ENCODE results near the gene ANKRD11. TPM values are rescaled to one million over a fixed set of nuclear protein-coding genes. Genes with fewer than 3 reads are reported as not detected.

The ANKRD11 gene
- polyA plus RNA-seq, 3 donors = 3.2 to 62.4 (median 5.4) TPM

DNA sequence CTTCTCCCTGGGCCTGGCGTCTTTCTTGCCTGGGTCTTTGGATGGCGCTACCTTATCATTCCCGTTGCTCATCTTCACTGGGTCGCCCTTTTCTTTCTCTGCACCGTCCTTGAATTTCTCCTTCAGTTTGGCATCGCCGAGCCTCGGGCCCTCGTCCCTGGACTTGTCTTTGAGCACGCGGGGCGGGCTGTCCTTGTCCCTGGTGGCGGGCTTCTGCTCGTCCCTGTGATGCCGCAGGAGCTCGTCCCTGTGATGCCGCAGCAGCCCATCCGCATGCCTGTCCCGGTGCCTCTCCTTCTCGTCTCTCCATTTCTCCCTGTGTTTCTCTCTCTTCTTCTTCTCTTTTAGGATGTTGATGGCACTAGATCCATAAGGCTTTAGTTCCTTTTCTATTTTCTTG is 208.5 kb downstream of the ANKRD11 start:
- no peak for DNase-seq
- Histone ChIP-seq H3K4me2 (replicated peaks; ENCODE audit: extremely low read depth, low read length, poor library complexity, severe bottlenecking) (no peak overlapping the region), H3K36me3 (replicated peaks in 1 of 2; ENCODE audit: control insufficient read depth in 1 of 2, insufficient read depth in 2 of 2, low read length in 2 of 2) (peaks cover 84 to 94% of the 10 kb centered on the region in 2 donors), H4K20me1 (ENCODE audit: insufficient read depth, low read length) (peaks cover 49% of the 10 kb centered on the region), H3K4me1 (ENCODE audit: control insufficient read depth in 1 of 2, insufficient read depth in 2 of 2, low read length in 2 of 2) (no peaks in the 10 kb centered on the region), H3K27ac (ENCODE audit: low read depth in 1 of 2, low read length in 2 of 2) (no peak overlapping the region), H3K4me3 (replicated peaks in 1 of 3; ENCODE audit: low read depth in 2 of 3, low read length in 3 of 3) (no peak overlapping the region), H3K9me3 (replicated peaks in 1 of 2; ENCODE audit: control insufficient read depth in 1 of 2, insufficient read depth in 1 of 2, low read length in 2 of 2) (no peaks in the 10 kb centered on the region), H3K79me2 (ENCODE audit: insufficient read depth, low read length) (peaks cover 3% of the 10 kb centered on the region), H2AFZ (ENCODE audit: insufficient read depth, low read depth, low read length, poor library complexity, severe bottlenecking) (no peak overlapping the region), H3K9ac (ENCODE audit: insufficient read depth, low read length, poor library complexity, severe bottlenecking) (no peak overlapping the region), H3K27me3 (ENCODE audit: control insufficient read depth in 2 of 2, insufficient read depth in 2 of 2, low read length in 2 of 2) (no peaks in the 10 kb centered on the region)
- Mint-ChIP-seq H3K4me1 (no peaks in the 10 kb centered on the region), H3K27me3 (ENCODE audit: low read depth in 3 of 3) (no peaks in the 10 kb centered on the region), H3K9me3 (no peaks in the 10 kb centered on the region), H3K36me3 (peaks cover 17 to 23% of the 10 kb centered on the region in 2 donors), H3K4me3 (no peak overlapping the region), H3K27ac (no peak overlapping the region)
- TF ChIP-seq CTCF (IDR thresholded peaks at IDR 0.05) = no peak
- WGBS (ENCODE audit: insufficient coverage) = 99% methylated on average over 15 of the region's 20 CpGs
- intact Hi-C loops (cut with micrococcal nuclease) = no loop called here

- Mint-ChIP-seq H3K9me3 (no peaks in the 10 kb centered on the region), H3K27ac (peak overlapping the region in 1 of 7 donors; percentile 72), H3K27me3 (ENCODE audit: low read depth in 3 of 3) (no peaks in the 10 kb centered on the region), H3K36me3 (peaks cover 15 to 25% of the 10 kb centered on the region in 2 donors), H3K4me3 (no peak overlapping the region), H3K4me1 (no peaks in the 10 kb centered on the region)
- no peak overlapping the region for H3K9ac ChIP-seq (ENCODE audit: insufficient read depth, low read length, poor library complexity, severe bottlenecking)
- H3K9me3 ChIP-seq (replicated peaks in 1 of 2; ENCODE audit: control insufficient read depth in 1 of 2, insufficient read depth in 1 of 2, low read length in 2 of 2) = no peaks in the 10 kb centered on the region
- no peak overlapping the region for H3K27ac ChIP-seq (ENCODE audit: low read depth in 1 of 2, low read length in 2 of 2)
- no peak overlapping the region for H2AFZ ChIP-seq (ENCODE audit: insufficient read depth, low read depth, low read length, poor library complexity, severe bottlenecking)
- H3K4me3 ChIP-seq (replicated peaks in 1 of 3; ENCODE audit: low read depth in 2 of 3, low read length in 3 of 3) = no peak overlapping the region
- TF ChIP-seq CTCF (IDR thresholded peaks at IDR 0.05) = no peak
- 98% methylated on average over 28 of the region's 28 CpGs for WGBS (ENCODE audit: insufficient coverage)
- H3K36me3 ChIP-seq (replicated peaks in 1 of 2; ENCODE audit: control insufficient read depth in 1 of 2, insufficient read depth in 2 of 2, low read length in 2 of 2) = peaks cover 80 to 93% of the 10 kb centered on the region in 2 donors
- H3K79me2 ChIP-seq (ENCODE audit: insufficient read depth, low read length) = peaks cover 3% of the 10 kb centered on the region
- no peak overlapping the region for H3K4me2 ChIP-seq (replicated peaks; ENCODE audit: extremely low read depth, low read length, poor library complexity, severe bottlenecking)
- DNase-seq = no peak
- H4K20me1 ChIP-seq (ENCODE audit: insufficient read depth, low read length) = peaks cover 48% of the 10 kb centered on the region
- intact Hi-C loops (cut with micrococcal nuclease) = no loop called here
- no peaks in the 10 kb centered on the region for H3K27me3 ChIP-seq (ENCODE audit: control insufficient read depth in 2 of 2, insufficient read depth in 2 of 2, low read length in 2 of 2)
- H3K4me1 ChIP-seq (ENCODE audit: control insufficient read depth in 1 of 2, insufficient read depth in 2 of 2, low read length in 2 of 2) = no peaks in the 10 kb centered on the region
These were observed 209.2 kb downstream of the ANKRD11 start for GRCh38 chr16:89281189-89281577.

All from CD14-positive monocyte (primary cell).